ENCODE data around the gene LRRC25. TPM values are rescaled to one million over a fixed set of nuclear protein-coding genes. Genes with fewer than 3 reads are reported as not detected.

LRRC25 gene
- total RNA-seq, 1 experiment from 2014 or later, result not detected

DNA sequence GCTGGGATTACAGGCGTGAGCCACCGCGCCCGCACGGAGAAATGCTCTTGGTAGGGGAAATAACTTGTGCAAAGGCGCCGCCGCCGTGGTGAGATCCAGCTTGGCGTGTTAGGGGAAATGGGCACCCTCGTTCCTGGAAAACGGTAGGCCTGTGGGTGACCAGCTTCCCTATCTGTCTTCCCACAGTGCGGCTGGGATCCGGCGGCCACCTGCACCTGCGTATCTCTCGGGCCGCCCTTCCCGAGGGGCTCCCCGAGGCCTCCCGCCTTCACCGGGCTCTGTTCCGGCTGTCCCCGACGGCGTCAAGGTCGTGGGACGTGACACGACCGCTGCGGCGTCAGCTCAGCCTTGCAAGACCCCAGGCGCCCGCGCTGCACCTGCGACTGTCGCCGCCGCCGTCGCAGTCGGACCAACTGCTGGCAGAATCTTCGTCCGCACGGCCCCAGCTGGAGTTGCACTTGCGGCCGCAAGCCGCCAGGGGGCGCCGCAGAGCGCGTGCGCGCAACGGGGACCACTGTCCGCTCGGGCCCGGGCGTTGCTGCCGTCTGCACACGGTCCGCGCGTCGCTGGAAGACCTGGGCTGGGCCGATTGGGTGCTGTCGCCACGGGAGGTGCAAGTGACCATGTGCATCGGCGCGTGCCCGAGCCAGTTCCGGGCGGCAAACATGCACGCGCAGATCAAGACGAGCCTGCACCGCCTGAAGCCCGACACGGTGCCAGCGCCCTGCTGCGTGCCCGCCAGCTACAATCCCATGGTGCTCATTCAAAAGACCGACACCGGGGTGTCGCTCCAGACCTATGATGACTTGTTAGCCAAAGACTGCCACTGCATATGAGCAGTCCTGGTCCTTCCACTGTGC is 9.1 kb downstream of the LRRC25 start:
- H4K5ac ChIP-seq (ENCODE audit: insufficient read length, low read depth, low read length), result no peak overlapping the region
- no peak overlapping the region for H2BK20ac ChIP-seq (ENCODE audit: low read depth, low read length, poor library complexity, severe bottlenecking)
- H3T11ph ChIP-seq (ENCODE audit: low read length), result no peak overlapping the region
- H4K91ac ChIP-seq (ENCODE audit: insufficient read length, low read depth, low read length), result no peak overlapping the region
- no peak overlapping the region for H3K14ac ChIP-seq (ENCODE audit: insufficient read depth, low read length)
- H3K4me1 ChIP-seq (ENCODE audit: insufficient read depth, low read length), result no peaks in the 10 kb centered on the region
- H3K4me3 Mint-ChIP-seq, result peak overlapping the region; percentile 50 to 68; a peak in 4 of 5 replicates
- no peak overlapping the region for H2BK120ac ChIP-seq (ENCODE audit: low read depth, low read length, poor library complexity, severe bottlenecking)
- H3K27me3 Mint-ChIP-seq (ENCODE audit: low read depth), result peaks cover 39% of the 10 kb centered on the region
- no peaks in the 10 kb centered on the region for H3K79me2 ChIP-seq (ENCODE audit: insufficient read depth, low read length)
- WGBS (ENCODE audit: extremely low coverage, insufficient read length, low lambda C conversion rate), result no CpG with 5 or more reads among the region's 86 CpGs
- H3K9me3 Mint-ChIP-seq, result no peaks in the 10 kb centered on the region
- no peak overlapping the region for H3K4me2 ChIP-seq (ENCODE audit: insufficient read depth, insufficient read length, low read length)
- no peaks in the 10 kb centered on the region for H4K20me1 ChIP-seq (ENCODE audit: control insufficient read depth, insufficient read depth, insufficient read length)
- H4K8ac ChIP-seq (replicated peaks; ENCODE audit: insufficient read length, low read depth, low read length), result no peak overlapping the region
- peaks cover 19 to 20% of the 10 kb centered on the region in 2 experiments for H3K4me1 Mint-ChIP-seq
- H3K23ac ChIP-seq (ENCODE audit: insufficient read length, low read depth, low read length), result no peak overlapping the region
- peak; percentile 88 for DNase-seq
- no peak overlapping the region for H3K18ac ChIP-seq (ENCODE audit: insufficient read length, low read depth, low read length)
- H3K23me2 ChIP-seq (ENCODE audit: insufficient read length, low read depth, low read length, poor library complexity, severe bottlenecking), result no peaks in the 10 kb centered on the region
- no peaks in the 10 kb centered on the region for H3K9me3 ChIP-seq (ENCODE audit: control insufficient read depth, low read depth, low read length)
- no peaks in the 10 kb centered on the region for H3K27me3 ChIP-seq (ENCODE audit: insufficient read depth, low read length)
- H2AK5ac ChIP-seq (ENCODE audit: insufficient read length, low read length), result no peak overlapping the region
- H3K9ac ChIP-seq (ENCODE audit: extremely low read depth, insufficient read length, low read length), result no peak overlapping the region
- no peaks in the 10 kb centered on the region for H3K79me1 ChIP-seq (ENCODE audit: insufficient read depth, low read depth, low read length, poor library complexity, severe bottlenecking)
- no peak overlapping the region for H2AFZ ChIP-seq (ENCODE audit: low read length)
- no peak overlapping the region for H2BK12ac ChIP-seq (ENCODE audit: insufficient read length, low read depth, low read length)
- no peak overlapping the region for H3K56ac ChIP-seq (ENCODE audit: insufficient read length, low read depth, low read length)
- no peak overlapping the region for H2BK15ac ChIP-seq (ENCODE audit: low read depth, low read length)
- no peak overlapping the region for H3K27ac Mint-ChIP-seq
- H3K4ac ChIP-seq (ENCODE audit: low read depth, low read length), result no peak overlapping the region
- no peak overlapping the region for H2BK5ac ChIP-seq (ENCODE audit: insufficient read length, low read length)
- TF ChIP-seq CTCF (conservative IDR thresholded peaks at IDR 0.05), result peak; percentile 100
- H3K27ac ChIP-seq (ENCODE audit: insufficient read length, low read depth, low read length), result no peak overlapping the region
- peaks cover 0 to 5% (median 5%) of the 10 kb centered on the region in 3 experiments; a peak in 1 of 7 replicates for H3K36me3 Mint-ChIP-seq (ENCODE audit: insufficient read depth in 1 of 3, low read depth in 3 of 3)
